Neural progenitor cell (in vitro differentiated cells): Measurements from ENCODE around the gene MACROD2. TPM values are rescaled to one million over a fixed set of nuclear protein-coding genes. Genes with fewer than 3 reads are reported as not detected.

Source experiments
- DNase-seq: peaks from one replicate; pipeline ENCODE4 v3.0.0-alpha.2; 2016; ENCODE audit warnings: low spot score
- H2AFZ ChIP-seq: fragments of 200-600 bp; sonication (generic); replicated peaks from 2 replicates; pipeline ENCODE4 v1.6.1; 2016; ENCODE audit warnings: antibody characterized with exemption
- H3F3A ChIP-seq: fragments of 200-600 bp; sonication (generic); 2 replicates; pipeline ENCODE4 v1.6.1; 2016; ENCODE audit warnings: antibody characterized with exemption, low read depth
- H3K27ac ChIP-seq: fragments of 200-600 bp; sonication (generic); 2 replicates; pipeline ENCODE4 v1.5.1; 2016; ENCODE audit warnings: mild to moderate bottlenecking
- H3K27me3 ChIP-seq: fragments of 200-600 bp; sonication (generic); 2 replicates; pipeline ENCODE4 v1.6.1; 2016; ENCODE audit warnings: mild to moderate bottlenecking, moderate library complexity
- H3K36me3 ChIP-seq: fragments of 200-600 bp; sonication (generic); 2 replicates; pipeline ENCODE4 v1.5.1; 2016
- H3K4me1 ChIP-seq: fragments of 200-600 bp; sonication (generic); 2 replicates; pipeline ENCODE4 v1.6.1; 2016; ENCODE audit warnings: mixed run types
- H3K4me2 ChIP-seq: fragments of 200-600 bp; sonication (generic); 2 replicates; pipeline ENCODE4 v1.6.1; 2016
- H3K4me3 ChIP-seq: fragments of 200-600 bp; sonication (generic); 2 replicates; pipeline ENCODE4 v1.5.1; 2016
- H3K79me2 ChIP-seq: fragments of 200-600 bp; sonication (generic); 2 replicates; pipeline ENCODE4 v1.6.1; 2016; ENCODE audit warnings: low read depth
- H3K9ac ChIP-seq: fragments of 200-600 bp; sonication (generic); 2 replicates; pipeline ENCODE4 v1.6.1; 2016
- H3K9me3 ChIP-seq: fragments of 200-600 bp; sonication (generic); 2 replicates; pipeline ENCODE4 v1.5.1; 2016; ENCODE audit warnings: low read depth
- H4K20me1 ChIP-seq: fragments of 200-600 bp; sonication (generic); 2 replicates; pipeline ENCODE4 v1.6.1; 2016; ENCODE audit warnings: low read depth
- H3K27ac Mint-ChIP-seq: 3 replicates; pipeline ENCODE4 v1.8.0; 2021; ENCODE audit warnings: mixed read lengths
- H3K27me3 Mint-ChIP-seq: 2 replicates; pipeline ENCODE4 v1.8.0; 2022; ENCODE audit warnings: low read depth, mild to moderate bottlenecking, inconsistent platforms, moderate library complexity, mixed read lengths; ENCODE audit not compliant: insufficient read depth
- H3K36me3 Mint-ChIP-seq: 3 replicates; pipeline ENCODE4 v1.8.0; 2021; ENCODE audit warnings: mixed read lengths
- H3K4me1 Mint-ChIP-seq: 3 replicates; pipeline ENCODE4 v1.8.0; 2021; ENCODE audit warnings: mixed read lengths
- H3K4me3 Mint-ChIP-seq: 3 replicates; pipeline ENCODE4 v1.8.0; 2021; ENCODE audit warnings: mild to moderate bottlenecking, moderate library complexity, mixed read lengths
- H3K9me3 Mint-ChIP-seq: 3 replicates; pipeline ENCODE4 v1.8.0; 2020; ENCODE audit warnings: mixed read lengths
- EZH2 ChIP-seq: fragments of 200-600 bp; sonication (generic); IDR thresholded peaks from 2 replicates; pipeline ENCODE4 v1.6.1; 2017; ENCODE audit warnings: antibody characterized with exemption, mild to moderate bottlenecking, moderate library complexity
- EZH2phosphoT487 ChIP-seq: fragments of 200-600 bp; sonication (generic); IDR thresholded peaks from 2 replicates; pipeline ENCODE4 v1.6.1; 2017; ENCODE audit warnings: antibody characterized with exemption
- total RNA-seq: library from RNA; depleted of rRNA; stranded (reverse); fragments of >200 nt; gene quantifications from 2 replicates; pipeline ENCODE4 v1.2.3, GENCODE V29; 2015; ENCODE audit warnings: low replicate concordance
- TF ChIP-seq, protein P1 (sequence below): fragments of 200-600 bp; sonication (generic); IDR thresholded peaks from 2 replicates; pipeline ENCODE4 v1.5.1; 2017; ENCODE audit warnings: antibody characterized with exemption, mild to moderate bottlenecking

Gene MACROD2
- total RNA-seq, 1 donor from 2014 or later = 11.9 TPM

DNA sequence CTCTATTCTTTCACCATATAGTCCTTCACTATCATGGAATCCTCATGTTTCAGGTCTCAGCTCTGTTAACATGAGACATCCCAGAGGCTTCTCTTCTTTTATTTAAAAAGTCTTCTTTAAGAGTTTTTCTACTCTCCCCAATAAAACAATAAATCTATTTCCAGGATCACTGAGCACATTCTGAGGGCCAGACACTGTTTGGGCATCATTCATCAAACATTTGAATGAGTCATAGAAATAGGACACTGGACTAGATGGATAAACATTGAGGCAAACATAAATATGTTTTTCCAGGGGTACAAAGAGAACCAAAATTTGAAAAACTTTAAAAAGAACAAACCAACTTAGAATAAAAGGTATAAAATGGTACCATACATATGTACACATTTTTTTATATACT is 2023.6 kb downstream of the MACROD2 start:
- Mint-ChIP-seq H3K4me3 (no peak overlapping the region), H3K4me1 (peaks cover 6% of the 10 kb centered on the region), H3K36me3 (peaks cover 9% of the 10 kb centered on the region), H3K27ac (no peak overlapping the region), H3K27me3 (no peaks in the 10 kb centered on the region), H3K9me3 (peaks cover 11% of the 10 kb centered on the region)
- Histone ChIP-seq H3K4me1 (peaks cover 4% of the 10 kb centered on the region), H3K9ac (no peak overlapping the region), H3K4me2 (no peak overlapping the region), H3F3A (peaks cover under 1% of the 10 kb centered on the region), H3K27me3 (no peaks in the 10 kb centered on the region), H3K27ac (no peak overlapping the region), H3K79me2 (no peaks in the 10 kb centered on the region), H3K36me3 (no peaks in the 10 kb centered on the region), H2AFZ (no peak overlapping the region), H3K4me3 (no peak overlapping the region), H4K20me1 (no peaks in the 10 kb centered on the region), H3K9me3 (no peaks in the 10 kb centered on the region)
- DNase-seq = no peak
- no peak for TF ChIP-seq EZH2phosphoT487
- TF ChIP-seq, protein P1, sequence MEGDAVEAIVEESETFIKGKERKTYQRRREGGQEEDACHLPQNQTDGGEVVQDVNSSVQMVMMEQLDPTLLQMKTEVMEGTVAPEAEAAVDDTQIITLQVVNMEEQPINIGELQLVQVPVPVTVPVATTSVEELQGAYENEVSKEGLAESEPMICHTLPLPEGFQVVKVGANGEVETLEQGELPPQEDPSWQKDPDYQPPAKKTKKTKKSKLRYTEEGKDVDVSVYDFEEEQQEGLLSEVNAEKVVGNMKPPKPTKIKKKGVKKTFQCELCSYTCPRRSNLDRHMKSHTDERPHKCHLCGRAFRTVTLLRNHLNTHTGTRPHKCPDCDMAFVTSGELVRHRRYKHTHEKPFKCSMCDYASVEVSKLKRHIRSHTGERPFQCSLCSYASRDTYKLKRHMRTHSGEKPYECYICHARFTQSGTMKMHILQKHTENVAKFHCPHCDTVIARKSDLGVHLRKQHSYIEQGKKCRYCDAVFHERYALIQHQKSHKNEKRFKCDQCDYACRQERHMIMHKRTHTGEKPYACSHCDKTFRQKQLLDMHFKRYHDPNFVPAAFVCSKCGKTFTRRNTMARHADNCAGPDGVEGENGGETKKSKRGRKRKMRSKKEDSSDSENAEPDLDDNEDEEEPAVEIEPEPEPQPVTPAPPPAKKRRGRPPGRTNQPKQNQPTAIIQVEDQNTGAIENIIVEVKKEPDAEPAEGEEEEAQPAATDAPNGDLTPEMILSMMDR = no peak
- TF ChIP-seq EZH2 = no peak

DNA sequence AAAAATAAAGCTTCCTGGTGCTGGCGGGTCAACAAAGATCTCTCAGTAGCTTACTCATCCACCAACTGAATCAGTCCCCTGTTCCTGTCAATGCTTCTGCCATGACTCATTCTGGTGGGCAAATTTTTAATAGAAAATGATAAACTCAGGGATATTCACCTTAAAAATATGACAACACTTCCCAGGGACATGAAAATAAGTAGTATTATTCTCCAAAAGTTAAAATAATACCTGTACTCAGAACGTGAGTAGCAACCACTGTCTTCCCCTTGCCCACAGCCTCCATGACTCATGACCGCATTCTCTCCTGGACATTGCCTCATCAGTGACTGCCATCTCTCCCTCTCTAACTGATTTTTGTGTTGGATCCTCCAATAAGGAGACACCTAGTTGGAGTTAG is 2025.7 kb downstream of the MACROD2 start:
- no peaks in the 10 kb centered on the region for H4K20me1 ChIP-seq
- H3K27ac Mint-ChIP-seq = no peak overlapping the region
- H3K4me2 ChIP-seq = no peak overlapping the region
- peaks cover under 1% of the 10 kb centered on the region for H3K27me3 Mint-ChIP-seq
- no peak overlapping the region for H2AFZ ChIP-seq
- H3K27me3 ChIP-seq = no peaks in the 10 kb centered on the region
- peaks cover 15% of the 10 kb centered on the region for H3F3A ChIP-seq
- no peak for DNase-seq
- H3K9ac ChIP-seq = no peak overlapping the region
- no peaks in the 10 kb centered on the region for H3K9me3 ChIP-seq
- peaks cover 23% of the 10 kb centered on the region for H3K4me1 Mint-ChIP-seq
- H3K79me2 ChIP-seq = no peaks in the 10 kb centered on the region
- H3K4me1 ChIP-seq = peaks cover 23% of the 10 kb centered on the region
- TF ChIP-seq, protein P1 = no peak
- TF ChIP-seq EZH2 = no peak
- TF ChIP-seq EZH2phosphoT487 = no peak
- no peak overlapping the region for H3K4me3 ChIP-seq
- H3K9me3 Mint-ChIP-seq = peaks cover 10% of the 10 kb centered on the region
- peaks cover 9% of the 10 kb centered on the region for H3K36me3 Mint-ChIP-seq
- no peak overlapping the region for H3K27ac ChIP-seq
- no peaks in the 10 kb centered on the region for H3K36me3 ChIP-seq
- no peak overlapping the region for H3K4me3 Mint-ChIP-seq

DNA sequence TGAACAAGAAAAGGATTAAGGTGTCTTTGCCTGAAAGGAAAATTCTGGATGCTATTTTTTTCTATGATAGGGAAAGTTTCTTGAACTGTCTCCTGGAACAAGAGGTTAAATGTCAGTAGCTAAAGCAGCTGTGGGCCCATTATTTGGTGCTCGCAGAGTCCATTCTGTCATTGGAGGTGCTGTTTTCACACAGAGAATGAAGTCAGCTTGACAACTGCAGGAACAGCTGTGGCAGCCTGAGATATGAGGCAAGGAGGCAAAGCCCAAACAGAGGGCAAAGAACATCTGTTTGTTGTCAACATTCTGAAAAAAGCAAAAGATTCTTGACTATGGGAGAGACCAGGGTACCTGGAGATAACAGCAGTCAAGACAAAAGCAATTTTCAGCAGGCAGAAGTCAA is 2029.8 kb downstream of the MACROD2 start:
- no peaks in the 10 kb centered on the region for H3K36me3 ChIP-seq
- no peaks in the 10 kb centered on the region for H3K27me3 ChIP-seq
- H3K27ac ChIP-seq = peak overlapping the region; percentile 47
- H3F3A ChIP-seq = peaks cover 43% of the 10 kb centered on the region
- Mint-ChIP-seq H3K9me3 (peaks cover 10% of the 10 kb centered on the region), H3K4me3 (no peak overlapping the region), H3K36me3 (peaks cover 3% of the 10 kb centered on the region), H3K27me3 (peaks cover 3% of the 10 kb centered on the region), H3K4me1 (peaks cover 53% of the 10 kb centered on the region), H3K27ac (peak overlapping the region; percentile 70)
- H3K9me3 ChIP-seq = no peaks in the 10 kb centered on the region
- H4K20me1 ChIP-seq = no peaks in the 10 kb centered on the region
- H2AFZ ChIP-seq = no peak overlapping the region
- no peak overlapping the region for H3K9ac ChIP-seq
- DNase-seq = peak; percentile 22
- no peaks in the 10 kb centered on the region for H3K79me2 ChIP-seq
- no peak overlapping the region for H3K4me3 ChIP-seq
- H3K4me2 ChIP-seq = peak overlapping the region; percentile 21
- H3K4me1 ChIP-seq = peaks cover 50% of the 10 kb centered on the region
- TF ChIP-seq EZH2 = no peak
- TF ChIP-seq, protein P1 = no peak
- TF ChIP-seq EZH2phosphoT487 = no peak
